ENCODE results near the gene HCRT.
"Not testable (repeated sequence)": the region's sequence is repeated elsewhere in the genome, so short reads cannot be mapped to it uniquely, and the experiment has no call there.

Gene HCRT

DNA sequence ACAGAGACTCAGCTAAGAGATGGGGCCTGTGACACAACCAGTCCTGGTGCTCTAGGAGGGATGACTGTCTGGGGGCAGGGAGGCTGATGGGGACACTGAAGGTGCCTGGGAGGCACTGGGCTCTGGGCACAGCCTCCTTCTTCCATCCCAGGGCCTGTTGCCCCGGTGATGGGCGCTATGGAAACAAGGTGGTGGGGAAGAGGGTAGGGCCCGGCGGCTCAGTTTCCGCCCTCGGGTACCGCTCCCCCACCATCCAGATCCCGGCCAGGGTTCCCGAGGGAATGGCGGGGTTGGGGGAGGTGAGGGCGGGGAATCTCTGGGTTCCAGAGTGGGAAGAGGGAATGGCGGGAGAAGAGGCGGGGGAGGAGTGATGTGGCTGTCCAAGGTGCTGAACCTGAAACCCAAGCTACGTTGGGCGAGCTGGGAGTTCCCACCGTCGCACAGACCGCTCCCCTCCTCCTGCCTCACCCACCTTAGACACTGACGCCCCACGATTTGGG, 5.3 kb downstream of the HCRT start:
- DNase-seq (ENCODE audit: low spot score), result no peak

DNA sequence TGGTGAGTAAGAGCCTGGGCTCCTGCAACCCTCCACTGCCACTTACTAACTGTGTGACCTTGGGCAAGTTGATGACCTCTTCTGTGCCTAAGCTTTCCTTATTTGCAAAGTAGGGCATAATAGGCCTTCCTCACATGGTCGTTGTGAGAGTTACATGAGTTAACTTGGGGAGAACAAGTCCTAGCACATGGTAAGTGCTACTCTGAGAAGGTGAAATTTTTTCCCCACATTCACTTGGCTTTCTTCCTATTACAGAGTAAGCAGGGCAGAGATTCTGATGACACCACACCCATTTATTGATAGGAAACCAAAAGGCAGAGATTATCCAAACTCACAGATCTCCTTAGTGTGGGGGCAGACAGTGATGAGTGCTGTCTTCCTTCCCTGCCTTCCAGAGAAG, 5.9 kb downstream of the HCRT start:
- DNase-seq (ENCODE audit: low spot score), result no peak

DNA sequence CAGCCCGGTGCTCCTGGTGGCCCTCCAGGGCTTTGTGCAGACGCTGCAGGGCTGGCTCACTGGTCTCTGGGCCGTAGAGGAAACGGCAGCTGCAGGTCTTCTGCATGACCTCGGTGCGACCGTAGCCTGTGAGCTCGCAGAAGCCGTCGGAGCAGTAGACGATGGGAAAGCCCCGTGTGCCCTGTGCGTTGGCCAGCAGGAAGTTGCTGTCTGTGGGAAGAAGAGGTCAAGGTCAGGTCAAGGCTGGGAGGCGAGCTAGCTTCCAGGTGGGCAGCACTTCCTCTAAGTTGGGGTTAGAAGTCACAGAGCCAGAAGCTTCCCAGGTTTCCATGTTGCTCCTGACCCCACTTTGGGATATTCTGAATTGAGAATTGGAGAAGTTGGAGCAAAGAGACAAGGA, 6.4 kb downstream of the HCRT start:
- DNase-seq (ENCODE audit: low spot score), result no peak

DNA sequence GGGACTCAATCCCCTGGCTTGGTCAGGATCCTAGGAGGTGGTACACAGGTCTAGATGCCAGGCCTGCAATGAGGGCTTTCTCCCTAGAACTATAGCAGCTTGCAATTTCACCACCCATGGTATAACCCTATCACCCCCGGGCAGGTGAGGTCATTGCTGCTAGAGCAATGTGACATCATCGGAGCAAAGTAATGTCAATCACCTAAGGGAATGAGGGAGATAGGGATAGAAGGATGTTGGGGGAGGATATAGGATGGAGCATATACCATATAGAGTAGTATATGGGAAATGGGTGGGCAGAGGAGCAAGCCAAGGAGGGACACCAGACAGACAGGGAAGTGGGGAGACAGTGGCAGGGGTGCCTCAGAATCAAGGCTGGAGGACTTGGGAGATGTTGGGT, 7.6 kb downstream of the HCRT start:
- no peak for DNase-seq (ENCODE audit: low spot score)

DNA sequence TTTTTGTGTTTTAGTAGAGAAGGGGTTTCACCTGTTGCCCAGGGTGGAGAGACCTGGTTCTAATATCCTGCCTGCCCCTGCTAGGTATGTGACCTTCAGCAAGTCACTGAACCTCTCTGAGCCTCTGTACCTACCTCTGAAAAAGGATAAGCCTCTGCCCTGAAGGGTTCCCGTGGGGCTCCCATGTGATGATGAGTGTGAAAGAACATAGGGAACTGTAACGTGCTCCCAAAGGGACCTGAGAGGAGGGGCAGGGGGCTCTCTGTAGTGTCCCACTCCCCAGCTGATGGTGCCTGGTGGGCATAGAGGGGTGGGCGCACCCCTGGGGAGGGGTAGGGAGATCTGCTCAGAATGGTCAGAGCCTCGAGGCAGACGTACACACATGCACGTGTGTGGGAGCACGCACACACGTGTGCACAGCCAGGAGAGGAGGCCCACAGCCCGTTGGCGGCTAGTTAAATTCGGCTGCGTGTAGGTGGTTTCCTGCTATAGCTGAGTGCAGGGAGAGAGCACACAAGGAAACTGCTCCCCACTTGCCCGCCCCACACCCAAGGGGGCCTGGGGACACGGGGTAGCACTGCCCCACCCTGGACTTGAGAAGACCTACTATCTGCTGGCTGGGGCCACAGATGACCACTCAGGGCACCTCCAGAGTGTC, 11.0 kb downstream of the HCRT start:
- no peak for DNase-seq (ENCODE audit: low spot score)

DNA sequence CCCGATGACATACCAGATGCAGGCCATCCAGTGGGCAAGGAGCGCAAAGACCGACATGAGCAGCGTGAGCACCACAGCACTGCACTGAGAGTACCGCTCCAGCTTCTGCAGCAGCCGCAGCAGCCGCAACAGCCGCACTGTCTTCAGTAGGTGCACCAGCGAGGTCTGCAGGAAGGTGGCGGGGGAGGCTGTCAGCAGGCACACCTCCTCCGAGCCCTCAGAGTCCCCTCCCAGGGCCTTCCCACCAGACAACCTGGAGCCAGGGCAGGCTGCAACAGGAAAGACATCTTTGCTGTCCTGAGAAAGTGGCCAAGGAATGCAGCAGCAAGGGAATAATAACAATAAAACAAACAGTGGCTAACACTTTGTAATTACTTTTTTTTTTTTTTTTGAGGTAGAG, 13.4 kb downstream of the HCRT start:
- no peak for DNase-seq (ENCODE audit: low spot score)

DNA sequence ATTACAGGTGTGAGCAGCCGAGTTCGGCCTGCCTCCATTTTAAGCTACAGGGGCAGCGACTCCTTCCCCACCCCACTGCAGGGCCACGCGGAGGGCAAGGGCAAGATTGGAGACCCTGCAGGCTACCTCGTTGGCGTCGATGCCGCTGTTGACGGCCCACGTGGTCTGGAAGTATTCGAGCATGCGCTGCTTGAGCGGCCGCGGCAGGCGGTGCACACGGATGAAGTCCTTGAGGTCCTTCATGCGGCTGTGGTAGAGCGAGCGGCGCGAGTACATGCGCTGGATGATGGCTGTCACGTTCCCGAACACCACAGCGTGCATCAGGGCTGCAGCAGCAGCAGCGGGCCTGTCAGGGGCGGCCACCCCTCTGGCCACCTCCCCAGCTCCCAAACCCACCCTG, 15.9 kb downstream of the HCRT start:
- no peak for DNase-seq (ENCODE audit: low spot score)

DNA sequence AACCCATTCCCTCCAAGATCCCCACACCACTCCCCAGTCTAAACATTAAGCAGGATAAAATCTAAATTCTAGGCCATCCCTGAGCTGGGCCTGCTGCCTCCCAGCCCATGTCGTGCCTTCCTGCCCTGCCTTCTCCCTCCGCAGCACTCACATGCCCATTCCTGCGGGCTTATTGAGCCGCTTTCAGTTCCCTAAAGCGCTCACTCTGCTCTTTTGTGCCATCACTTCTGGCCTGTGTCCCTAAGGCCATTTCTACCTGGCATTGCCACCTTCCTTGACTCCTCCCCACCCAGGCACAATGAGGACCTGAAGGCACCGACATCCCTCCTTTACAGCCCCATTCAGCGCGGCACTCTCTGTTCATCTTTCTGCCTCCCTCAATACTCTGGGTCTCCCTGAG, 17.4 kb downstream of the HCRT start:
- DNase-seq (ENCODE audit: low spot score), result no peak

DNA sequence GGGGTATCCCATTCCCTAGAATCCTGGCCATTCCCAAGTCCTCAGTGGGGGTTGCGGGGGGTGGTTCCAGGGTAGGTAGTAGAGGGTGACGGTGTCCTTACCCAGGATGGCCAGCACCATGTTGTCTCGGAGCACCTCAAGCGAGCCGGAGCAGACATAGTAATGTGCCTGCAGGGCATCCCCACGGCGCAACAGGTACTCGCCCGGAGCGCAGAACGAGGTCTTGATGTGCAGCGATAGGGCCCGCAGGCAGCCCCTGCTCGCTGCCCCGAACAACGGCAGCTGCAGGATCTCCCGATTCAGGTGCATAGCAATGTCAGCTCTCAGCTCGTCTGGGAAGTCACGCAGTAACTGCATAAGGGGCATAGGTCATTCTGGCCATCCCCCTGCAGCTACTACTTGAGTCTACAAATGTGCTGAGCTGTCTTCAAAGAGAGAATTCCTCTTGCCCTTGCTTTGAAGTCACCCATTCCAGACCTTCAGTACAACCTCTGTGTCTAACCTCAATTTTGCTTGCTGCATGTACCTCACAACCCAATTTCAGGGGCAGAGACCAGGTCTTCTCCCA, 19.0 kb downstream of the HCRT start:
- DNase-seq (ENCODE audit: low spot score), result no peak

DNA sequence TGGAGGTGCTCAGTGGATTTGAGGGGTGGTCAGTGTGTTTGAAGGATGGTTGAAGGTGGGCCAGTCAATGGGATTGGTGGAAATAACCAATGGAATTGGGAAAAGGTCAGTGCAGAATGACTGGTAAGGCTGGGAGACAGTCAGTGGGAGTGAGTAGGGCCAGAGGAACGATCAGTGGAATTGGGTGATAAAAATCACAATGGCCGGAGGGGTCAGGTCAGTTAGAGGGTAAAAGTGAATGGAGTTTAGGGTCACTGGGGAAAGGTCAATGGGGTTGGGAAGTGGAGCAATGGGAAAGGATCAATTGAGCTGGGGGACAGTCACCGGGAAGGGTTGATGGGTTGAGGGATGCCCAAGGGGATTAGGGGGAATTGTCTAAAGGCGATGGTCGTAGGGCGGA, 19.5 kb downstream of the HCRT start:
- DNase-seq (ENCODE audit: low spot score), result no peak

DNA sequence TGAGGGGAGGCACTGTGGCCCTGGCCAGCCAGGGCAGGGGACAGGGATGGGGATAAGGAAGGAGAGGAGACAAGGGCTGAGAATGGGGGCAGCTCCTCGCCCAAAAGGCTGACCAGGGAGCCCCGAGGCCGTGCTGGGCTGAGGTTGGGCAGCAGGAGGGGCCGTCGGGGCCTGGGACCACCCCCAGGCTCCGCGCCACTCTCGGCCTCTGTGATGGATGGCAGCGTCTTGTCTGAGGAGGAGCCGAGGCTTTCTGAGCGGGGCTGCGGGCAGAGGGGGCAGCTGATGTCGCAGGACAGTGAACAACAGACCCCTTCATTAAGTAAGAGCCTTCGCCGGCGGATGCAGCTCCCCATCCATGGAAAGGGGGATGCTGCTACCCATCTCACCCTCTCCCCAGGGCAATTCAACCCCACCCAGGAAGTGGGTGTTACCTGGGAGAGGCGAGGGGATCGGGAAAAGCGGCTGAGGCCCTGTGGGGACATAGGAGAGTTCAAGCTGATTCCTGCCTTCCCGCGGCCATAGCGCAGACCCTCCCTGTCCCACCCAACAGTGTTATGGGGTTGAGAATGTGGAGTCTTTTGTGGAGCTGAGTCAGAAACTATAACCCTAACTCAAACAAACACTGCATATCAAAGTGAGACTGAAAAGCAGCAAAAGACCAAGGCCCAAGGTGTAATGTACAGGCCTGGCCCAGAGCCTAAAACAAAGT, 21.4 kb downstream of the HCRT start:
- DNase-seq (ENCODE audit: low spot score), result no peak

DNA sequence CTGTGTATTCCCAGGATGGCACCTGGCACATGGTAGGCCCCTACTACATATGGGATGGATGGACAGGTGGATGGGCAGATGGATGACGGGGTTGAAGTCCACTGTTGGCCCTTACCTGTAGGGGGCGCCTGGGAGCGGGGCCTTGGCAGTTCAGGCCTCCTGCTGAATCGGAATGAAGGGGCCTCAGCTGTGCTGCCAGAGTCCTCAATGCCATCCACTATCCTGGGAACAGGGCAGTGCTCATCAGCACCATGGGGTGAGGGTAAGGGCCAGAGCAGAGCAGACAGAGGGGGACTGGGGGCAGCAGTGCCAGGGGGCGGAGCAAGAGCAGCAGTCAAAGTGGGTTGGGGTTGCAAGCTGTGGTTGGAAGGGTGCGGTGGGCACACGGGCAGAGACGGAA, 22.1 kb downstream of the HCRT start:
- peak; percentile 62 for DNase-seq (ENCODE audit: low spot score)

DNA sequence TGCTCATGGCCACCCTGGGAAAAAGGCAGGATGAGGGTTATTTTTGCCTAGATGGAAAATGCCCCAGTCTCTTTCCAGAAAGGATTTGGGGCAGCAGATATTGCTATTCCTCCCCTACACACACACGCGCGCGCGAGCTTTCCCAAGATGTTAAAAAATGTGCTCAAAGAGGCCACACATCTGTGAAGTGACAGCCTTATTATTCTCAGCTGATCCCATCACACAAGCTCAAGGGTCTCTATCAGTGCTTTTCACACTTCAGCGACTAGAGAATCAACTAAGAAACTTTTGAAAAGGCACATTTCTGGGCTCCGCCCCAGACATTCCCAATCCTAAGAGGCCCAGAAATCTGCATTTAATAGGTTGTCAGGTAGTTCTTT, 24.7 kb downstream of the HCRT start:
- no peak for DNase-seq (ENCODE audit: low spot score)

DNA sequence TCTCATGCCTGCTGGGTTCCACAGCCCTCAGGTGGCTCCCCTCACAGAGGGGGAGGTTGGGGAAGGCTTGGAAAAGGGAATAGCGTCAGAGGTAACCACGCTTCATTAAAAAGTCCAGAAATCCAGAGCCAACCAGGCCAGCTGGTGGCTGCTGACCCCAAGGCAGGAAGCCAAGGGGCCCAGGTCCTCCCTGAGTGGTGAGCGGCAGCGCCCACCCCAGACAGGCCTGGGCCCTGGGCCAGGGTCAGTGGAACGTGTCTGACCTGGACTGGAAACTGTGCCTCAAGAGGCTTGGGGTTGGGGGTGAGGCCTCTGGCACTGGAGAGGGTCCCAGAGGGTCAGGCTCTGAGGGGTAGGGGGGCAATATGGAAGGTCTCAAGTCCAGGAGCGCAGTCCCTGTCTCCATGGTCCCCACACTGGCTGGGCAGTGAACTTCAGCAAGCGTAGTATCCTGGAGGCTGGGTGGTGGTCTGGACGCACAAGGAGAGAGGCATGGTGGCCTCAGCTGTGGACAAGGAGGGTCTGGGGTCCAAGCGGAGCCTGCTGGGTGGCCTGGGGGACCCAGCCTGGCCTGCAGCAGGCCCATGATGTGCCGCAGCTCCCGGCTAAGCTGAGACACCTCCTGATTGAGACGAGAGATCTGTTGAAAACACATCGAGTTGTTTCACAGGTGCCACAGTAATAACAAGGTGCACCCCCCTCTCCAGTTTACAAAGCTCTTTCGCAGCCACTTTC, 25.3 kb downstream of the HCRT start:
- no peak for DNase-seq (ENCODE audit: low spot score)

DNA sequence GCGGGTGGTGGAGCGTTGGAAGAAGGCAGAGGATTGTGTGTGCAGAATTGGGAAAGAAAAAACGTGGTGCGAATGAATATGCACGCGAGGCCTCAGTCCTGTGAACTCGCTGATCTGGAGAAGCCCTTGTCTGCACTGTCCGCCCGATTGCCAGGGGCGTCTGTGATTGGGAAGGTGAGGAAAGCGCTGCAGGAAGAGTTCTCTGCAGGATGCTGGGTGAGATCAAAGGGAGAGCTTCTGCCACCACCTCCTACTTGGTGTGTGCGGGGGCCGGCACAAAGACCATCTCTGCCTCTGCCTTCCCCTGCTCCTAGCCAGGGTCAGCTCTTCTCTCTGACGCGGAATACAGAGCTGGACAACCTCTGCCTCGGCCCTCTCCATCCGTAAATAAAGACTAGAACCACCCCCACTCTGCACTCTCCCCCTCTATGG, 29.6 kb downstream of the HCRT start:
- DNase-seq (ENCODE audit: low spot score), result no peak

DNA sequence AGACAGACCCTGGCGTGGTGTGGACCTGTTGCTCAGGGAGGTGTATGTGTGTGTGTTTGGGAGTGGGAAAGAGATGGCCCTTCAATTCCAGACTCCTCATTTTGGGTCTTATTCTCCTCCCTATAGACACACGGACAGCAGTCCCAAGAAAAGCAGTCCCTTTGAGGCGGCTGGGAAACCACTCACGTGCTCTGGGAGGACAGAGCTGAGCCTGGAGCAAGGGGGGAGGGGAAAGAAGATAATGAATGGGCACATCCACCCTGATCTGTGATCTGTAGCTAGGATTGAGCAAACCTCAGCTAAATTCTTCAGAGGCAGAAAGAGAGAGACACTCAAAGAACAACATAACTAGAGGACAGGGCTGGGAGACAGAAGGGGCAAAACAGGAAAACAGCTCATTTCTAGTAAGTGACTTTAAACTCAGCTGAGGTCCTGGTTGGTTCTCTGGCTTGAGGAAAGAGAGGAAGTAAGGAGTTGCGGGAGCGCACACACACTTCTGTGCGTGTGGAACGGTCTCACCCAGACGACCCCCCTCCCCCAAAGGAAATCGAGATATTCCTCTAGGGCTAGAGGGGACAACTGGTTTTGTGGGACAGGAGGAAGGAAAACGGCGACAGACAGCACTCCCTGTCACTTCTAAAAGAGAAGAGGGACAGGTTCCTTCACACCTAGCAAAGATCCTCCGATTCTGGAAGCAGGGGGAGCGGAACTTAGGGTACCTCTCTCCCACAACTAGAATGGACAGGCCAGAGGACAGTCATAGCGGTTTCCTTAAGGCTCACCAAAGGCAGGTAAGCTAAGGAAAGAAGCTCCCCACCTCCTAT, 31.1 kb downstream of the HCRT start:
- no peak for DNase-seq (ENCODE audit: low spot score)

DNA sequence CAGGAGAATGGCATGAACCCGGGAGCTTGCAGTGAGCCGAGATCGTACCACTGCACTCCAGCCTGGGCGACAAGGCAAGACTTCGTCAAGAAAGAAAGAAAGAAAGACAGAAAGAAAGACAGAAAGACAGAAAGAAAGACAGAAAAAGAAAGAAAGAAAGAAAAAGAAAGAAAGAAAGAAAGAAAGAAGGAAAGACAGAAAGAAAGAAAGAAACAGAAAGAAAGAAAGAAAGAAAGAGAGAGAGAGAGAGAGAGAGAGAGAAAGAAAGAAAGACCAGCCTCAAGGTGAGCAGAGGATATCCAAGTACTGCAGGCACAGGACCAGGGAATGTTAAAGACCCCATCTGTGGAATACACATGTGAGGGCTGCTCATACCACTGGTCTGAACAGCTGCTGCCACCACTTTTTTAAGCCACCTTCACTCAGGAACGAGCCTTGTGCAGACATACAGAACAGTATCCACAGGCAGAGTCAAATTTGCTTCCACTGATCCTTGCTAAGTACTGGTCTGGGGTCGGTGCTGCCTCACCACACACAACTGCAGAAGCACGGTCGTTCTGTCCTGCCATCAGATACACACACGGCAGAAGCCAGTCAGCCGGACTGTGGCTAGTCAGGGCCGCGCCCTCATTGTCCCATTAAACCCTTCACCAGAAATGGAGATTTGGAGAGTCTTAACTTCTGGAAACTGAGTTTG, 38.2 kb downstream of the HCRT start:
- no peak for DNase-seq (ENCODE audit: low spot score)

DNA sequence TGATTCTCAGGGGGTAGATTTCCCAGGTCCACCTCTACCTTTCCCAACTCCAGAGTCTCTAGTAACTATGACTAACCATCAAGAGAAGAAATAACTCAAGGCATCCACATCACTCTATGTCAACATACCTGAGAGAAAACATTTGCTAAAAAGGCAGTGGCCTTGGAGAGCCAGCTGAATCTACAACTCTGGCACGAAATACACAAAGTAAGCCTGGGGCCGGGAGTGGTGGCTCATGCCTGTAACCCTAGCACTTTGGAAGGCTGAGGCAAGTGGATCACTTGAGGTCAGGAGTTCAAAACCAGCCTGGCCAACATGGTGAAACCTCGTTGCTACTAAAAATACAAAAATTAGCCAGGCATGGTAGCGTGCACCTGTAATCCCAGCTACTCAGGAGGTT, 42.1 kb downstream of the HCRT start:
- not testable (repeated sequence) for DNase-seq (ENCODE audit: low spot score)

DNA sequence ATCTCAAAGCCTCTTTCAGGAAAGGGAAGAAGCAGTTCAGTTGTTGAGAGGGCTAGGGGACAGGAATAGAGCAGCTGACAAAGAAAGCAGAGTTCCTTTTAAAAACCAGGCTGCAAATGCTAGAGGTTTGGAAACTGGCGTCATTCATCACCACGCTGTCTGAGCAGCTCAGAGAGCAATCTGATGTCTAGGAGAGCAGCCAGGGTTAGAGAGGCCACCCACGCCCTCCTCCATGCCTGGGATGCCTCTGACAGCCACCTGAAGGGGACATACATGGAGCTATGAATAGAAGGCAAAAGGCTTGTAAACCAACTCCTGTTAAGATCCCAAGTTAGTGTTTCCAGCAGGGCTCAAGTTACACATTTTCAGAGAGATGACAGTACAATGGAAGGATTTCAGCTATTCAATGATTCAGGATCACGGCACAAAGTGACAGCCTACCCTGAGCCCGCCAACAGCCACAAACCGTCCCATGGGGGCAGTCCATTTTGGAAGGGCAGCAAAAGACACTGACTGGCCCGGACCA, 42.8 kb downstream of the HCRT start:
- no peak for DNase-seq (ENCODE audit: low spot score)

DNA sequence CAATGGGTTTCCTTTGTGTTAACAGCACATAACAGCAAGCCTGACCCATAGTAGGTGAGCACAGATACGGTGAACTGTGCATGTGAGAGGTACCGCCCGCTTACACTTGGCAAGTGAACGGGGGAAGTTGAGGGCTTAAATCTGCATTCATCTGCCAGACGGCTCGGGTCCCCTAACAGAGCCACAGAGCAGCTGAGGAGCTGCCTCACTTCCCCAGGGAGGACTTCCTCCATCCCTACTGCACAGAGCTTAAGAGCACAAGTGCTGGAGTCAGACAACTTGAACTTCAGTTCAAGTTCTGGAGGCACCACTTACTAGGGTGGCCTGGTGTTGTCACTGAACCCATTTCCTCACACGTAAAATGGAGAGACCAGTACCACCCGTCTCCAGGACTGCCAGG, 43.9 kb downstream of the HCRT start:
- no peak for DNase-seq (ENCODE audit: low spot score)

DNA sequence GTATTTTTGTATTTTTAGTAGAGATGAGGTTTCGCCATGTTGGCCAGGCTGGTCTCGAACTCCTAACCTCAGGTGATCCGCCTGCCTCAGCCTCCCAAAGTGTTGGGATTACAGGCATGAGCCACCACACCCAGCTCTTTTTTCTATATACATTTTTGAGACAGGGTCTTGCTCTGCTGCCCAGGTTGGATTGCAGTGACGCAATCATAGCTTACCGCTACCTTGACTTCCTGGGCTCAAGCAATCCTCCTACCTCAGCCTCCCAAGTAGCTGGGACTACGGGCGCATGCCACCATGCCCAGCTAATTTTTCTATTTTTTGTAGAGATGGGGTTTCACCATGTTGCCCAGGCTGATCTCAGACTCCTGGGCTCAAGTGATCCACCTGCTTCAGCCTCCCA, 44.6 kb downstream of the HCRT start:
- DNase-seq (ENCODE audit: low spot score), result not testable (repeated sequence)

All from activated CD4-positive, alpha-beta T cell treated with anti-CD3 and anti-CD28 coated beads, Interleukin-2, Interleukin-4, amounts not matched to agents 100 ng/mL and 50 ng/mL, durations not matched to agents 16 hours and 8 hours (primary cell).